RPMI7951 (cell line): Measurements from ENCODE around the gene C9orf72. TPM values are rescaled to one million over a fixed set of nuclear protein-coding genes. Genes with fewer than 3 reads are reported as not detected.
"Not testable (repeated sequence)": the region's sequence is repeated elsewhere in the genome, so short reads cannot be mapped to it uniquely, and the experiment has no call there.

Source experiments
- DNase-seq: peaks from one replicate; pipeline ENCODE4 v3.0.0-alpha.2; 2012; ENCODE audit warnings: low read depth
- total RNA-seq: library from RNA; depleted of rRNA; stranded (reverse); fragments of >200 nt; shearing (Covaris generic); gene quantifications from 2 replicates; pipeline ENCODE4 v1.2.3, GENCODE V29; 2014; rRNA removed

C9orf72 gene
- total RNA-seq, 1 experiment from 2014 or later: 2.6 TPM

DNA sequence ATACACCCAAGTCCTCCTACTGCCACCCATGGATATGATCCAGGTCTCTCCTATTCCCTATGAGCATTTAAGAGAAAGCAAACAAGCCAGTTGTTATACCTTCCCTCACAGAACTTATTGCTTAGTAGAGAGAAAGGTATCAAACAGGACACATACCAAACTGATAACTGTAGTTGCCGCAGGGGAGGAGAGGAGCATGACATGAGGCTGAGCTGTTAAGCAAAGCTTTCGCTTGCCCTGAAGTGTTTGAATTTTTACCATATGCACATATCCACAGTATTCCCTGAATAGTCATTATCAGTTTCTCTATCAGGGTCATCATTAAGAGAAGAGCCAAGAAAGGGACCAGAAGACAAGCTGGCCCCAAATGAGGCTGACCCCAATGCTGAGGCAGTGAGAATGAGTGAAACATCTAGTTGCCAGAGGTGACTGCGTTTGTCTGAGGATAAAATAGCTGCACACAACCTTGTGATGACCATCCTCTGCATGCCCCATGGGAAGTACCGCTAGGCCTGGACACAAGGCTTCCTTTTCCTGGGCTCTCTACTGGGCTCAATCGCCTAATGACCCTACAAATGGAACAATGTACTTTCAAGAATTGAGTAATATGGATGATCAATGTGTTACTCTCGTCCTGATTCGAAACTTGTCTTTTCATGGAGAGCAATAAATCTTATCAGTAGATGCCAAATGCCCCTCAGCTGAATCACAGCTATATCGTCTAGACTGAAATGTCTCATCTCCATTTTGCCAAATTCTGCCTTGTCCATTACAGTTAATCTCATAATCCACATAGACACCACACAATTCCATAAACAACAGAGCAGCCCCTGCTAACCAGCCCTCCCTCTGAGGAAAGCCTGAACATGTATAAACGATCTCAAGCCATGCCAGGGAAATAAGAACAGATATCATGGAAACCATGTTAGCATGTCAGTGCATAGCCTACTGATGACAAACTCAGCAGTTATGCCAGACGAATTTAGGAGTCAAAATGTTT, 53.5 kb downstream of the C9orf72 start:
- no peak for DNase-seq

DNA sequence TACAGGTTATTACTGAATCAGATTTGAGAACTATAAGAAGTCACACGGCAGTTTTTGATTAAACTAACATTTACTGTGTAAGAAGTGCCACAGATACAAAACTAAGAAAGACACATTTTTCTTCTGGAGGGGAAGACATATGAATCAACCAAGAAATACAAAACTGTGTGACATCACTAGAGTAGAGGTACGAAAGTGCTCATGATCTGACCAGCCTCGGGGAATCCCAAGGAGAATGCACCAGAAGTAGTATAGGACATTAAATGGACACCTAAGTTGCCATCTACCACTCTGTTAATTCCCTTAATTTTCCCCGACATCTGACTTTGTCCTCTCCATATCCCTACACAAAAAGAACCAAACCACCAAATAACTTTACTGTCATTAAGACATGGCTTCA, 54.5 kb downstream of the C9orf72 start:
- no peak for DNase-seq

- no peak for DNase-seq
Observed at GRCh38 chr9:27518006-27518405, 55.3 kb downstream of the C9orf72 start.

DNA sequence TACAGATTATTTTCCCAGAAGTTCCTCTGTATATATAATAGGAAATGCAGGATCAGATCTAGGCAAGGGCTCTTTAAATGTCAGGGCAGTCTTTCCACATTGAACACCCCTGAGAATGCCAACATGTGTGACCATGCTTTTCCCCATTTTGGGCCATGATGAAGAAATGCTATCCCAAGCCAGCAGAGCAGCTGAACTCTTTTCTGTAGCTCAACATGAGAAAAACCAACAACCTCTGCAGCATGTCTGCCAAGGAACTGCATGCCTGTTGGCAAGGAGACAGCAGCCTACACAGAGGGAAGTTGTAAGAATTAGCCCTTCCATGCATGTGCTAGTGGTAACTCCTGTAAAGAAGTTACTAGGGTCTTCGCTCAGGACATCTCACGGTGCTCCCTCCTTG, 58.7 kb downstream of the C9orf72 start:
- DNase-seq: no peak

GRCh38 chr9:27511771-27512170, 61.5 kb downstream of the C9orf72 start:
- no peak for DNase-seq

DNA sequence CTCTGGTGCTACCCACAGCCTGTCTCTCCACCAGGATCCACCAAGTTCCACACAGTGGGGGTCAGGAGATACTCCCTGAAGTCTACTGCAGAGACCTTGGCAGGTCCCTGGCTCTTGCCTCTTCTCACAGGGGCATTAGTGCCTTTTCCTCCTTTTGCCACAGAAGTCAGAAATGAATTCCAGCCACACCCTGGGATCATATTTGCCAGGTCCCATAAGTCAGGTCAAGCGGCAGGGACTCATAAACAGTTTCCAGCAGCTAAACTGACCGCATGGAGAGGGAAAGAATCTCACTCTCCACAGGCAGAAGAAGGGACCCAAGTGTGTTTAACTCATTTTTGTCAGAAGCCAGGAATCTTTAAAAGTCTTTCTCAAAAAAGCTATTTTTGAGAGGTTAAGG, 62.5 kb downstream of the C9orf72 start:
- DNase-seq: no peak

DNA sequence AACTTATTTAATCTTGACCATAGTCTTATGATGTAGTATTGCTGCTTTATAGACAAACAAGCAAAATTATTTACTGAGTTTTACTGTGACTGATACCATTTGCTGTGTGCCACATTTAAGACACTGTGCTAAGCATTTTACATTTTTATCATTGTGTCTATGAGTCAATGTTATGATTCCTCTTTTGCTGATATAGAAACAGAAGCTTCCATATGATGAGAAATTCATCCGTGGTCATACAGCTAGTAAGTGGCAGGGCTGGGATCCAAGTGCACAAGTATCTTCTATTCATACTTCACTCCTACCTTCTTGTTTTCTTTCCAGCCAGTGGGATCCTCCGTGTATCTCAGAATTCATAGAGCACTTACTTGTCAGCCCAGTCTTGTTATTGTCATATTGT, 66.3 kb downstream of the C9orf72 start:
- DNase-seq: no peak

DNA sequence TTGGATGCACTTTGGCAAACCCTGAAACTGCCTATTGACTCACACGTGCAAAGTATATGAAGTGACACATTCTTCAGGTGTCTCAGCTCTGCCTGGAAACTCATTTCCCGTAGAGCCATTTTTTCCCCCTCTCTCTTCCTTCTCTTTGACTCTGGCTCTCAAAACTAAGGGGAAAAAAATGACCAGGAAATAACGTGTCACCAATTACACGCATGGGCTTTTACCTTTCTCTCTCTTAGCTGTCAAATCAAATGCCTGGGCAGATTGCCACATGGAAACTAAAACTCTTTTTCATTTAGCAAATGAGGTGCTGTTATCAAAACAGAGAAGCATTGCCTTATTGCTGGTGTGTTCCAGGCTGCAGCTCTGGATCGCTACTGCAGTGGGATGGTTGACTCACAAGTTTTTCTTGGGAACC, 67.5 kb downstream of the C9orf72 start:
- DNase-seq: no peak

DNA sequence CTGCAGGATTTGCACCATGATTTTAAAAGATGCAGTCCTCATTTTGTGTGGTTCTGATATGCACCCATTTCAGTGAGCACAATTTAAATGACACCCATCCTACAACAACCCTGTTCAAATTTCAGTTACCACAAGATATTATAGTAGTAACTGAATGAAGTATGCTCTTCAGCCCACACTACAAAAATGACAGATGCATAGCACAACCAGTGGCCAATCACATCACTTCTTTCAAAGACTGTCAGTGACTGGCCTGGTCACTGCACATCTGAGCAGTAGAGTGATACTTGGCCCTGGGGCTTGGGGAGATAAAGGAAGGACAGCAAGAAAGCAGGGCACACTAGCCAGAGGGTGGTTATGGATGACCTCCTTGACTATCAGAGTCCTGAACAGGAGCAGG, 69.0 kb downstream of the C9orf72 start:
- no peak for DNase-seq

DNA sequence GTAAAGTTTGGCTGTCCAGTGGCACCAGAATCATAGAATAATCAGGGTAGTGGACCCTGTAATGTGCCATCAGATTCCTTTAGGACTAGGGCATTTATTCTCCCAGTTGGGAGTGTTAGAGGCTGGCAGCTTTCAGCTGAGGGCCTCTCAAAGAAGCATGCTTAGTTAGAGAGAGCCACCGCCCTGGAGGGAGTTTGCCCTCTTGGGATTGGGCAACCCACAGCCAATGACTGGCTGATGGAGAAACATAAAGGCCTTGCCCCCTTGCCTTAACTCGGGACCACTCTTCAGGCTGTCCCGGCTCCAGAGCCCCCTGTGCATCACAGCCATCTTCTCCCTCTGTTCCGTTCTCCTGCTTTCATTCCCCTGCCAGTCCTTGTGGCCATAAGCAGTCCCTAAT, 69.7 kb downstream of the C9orf72 start:
- no peak for DNase-seq

DNA sequence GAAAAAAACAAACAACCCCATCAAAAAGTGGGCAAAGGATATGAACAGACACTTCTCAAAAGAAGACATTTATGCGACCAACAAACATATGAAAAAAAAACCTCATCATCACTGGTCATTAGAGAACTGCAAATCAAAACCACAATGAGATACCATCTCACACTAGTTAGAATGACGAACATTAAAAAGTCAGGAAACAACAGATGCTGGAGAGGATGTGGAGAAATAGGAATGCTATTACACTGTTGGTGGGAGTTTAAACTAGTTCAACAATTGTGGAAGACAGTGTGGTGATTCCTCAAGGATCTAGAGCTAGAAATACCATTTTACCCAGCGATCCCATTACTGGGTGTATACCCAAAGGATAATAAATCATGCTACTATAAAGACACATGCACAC, 72.4 kb downstream of the C9orf72 start:
- DNase-seq: not testable (repeated sequence)

DNA sequence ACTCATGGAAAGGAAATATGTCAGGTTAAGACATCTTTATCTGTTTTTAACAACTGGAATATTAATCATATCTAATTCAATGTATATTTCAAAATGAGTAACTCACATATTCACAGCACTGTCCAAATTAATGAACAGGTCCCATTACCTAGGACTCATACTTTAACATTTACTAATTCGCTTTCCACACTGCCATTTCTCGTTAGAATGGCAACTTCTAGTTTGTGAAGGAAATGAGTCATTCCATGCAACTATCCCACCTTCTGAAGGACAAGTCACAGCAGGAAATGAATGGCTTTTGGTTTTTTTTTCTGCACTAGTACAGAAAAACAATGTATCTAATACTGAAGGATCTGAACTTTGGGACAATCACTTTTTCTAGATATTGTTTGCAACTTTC, 73.8 kb downstream of the C9orf72 start:
- peak; percentile 3 for DNase-seq

GRCh38 chr9:27497883-27498417, 75.3 kb downstream of the C9orf72 start:
- DNase-seq: no peak

Other genes starting within 250 kb of the C9orf72 start
- gene IFNK, start 49.2 kb downstream of the C9orf72 start, total RNA-seq: not detected in 2 replicates
- gene MOB3B, start 43.7 kb downstream of the C9orf72 start, total RNA-seq: under 0.01 TPM in 1 of 2 replicates, not detected in the other